HG02885 (cell line): ENCODE measurements around the gene GHRHR.

Experiments used
- ATAC-seq: cut with Tn5 transposase; IDR thresholded peaks from one replicate; pipeline ENCODE4 v1.9.1; 2021; ENCODE audit warnings: mild to moderate bottlenecking; ENCODE audit not compliant: unreplicated experiment, poor library complexity

Gene GHRHR

GRCh38 chr7:30963842-30964241, at the start of gene GHRHR:
GHRHR (plus strand) TSS chr7:30963953; CDS start chr7:30964069, 116 bp downstream.
- ATAC-seq, result no peak

- ATAC-seq, result no peak
These were observed 49.2 kb upstream of the GHRHR start for GRCh38 chr7:30914596-30914995.

GRCh38 chr7:30915005-30915601, 48.6 kb upstream of the GHRHR start:
- ATAC-seq, result no peak

GRCh38 chr7:30915751-30916150, 48.0 kb upstream of the GHRHR start:
- no peak for ATAC-seq

- ATAC-seq, result no peak
These were observed 47.5 kb upstream of the GHRHR start for GRCh38 chr7:30916255-30916654.

- ATAC-seq, result no peak
These were observed 47.0 kb upstream of the GHRHR start for GRCh38 chr7:30916767-30917166.

- no peak for ATAC-seq
These were observed 46.4 kb upstream of the GHRHR start for GRCh38 chr7:30917216-30917893.

- no peak for ATAC-seq
These were observed 45.1 kb upstream of the GHRHR start for GRCh38 chr7:30918676-30919075.

GRCh38 chr7:30920021-30920583, 43.7 kb upstream of the GHRHR start:
- no peak for ATAC-seq

- ATAC-seq, result no peak
These were observed 42.9 kb upstream of the GHRHR start for GRCh38 chr7:30920584-30921539.

- no peak for ATAC-seq
These were observed 42.0 kb upstream of the GHRHR start for GRCh38 chr7:30921540-30922401.

GRCh38 chr7:30922596-30922995, 41.2 kb upstream of the GHRHR start:
- ATAC-seq, result no peak

- no peak for ATAC-seq
These were observed 40.6 kb upstream of the GHRHR start for GRCh38 chr7:30923009-30923773.

GRCh38 chr7:30923774-30924413, 39.9 kb upstream of the GHRHR start:
- ATAC-seq, result no peak

GRCh38 chr7:30924624-30925023, 39.1 kb upstream of the GHRHR start:
- ATAC-seq, result no peak

GRCh38 chr7:30925117-30925516, 38.6 kb upstream of the GHRHR start:
- ATAC-seq, result no peak

GRCh38 chr7:30925913-30926312, 37.8 kb upstream of the GHRHR start:
- ATAC-seq, result no peak

- no peak for ATAC-seq
These were observed 37.4 kb upstream of the GHRHR start for GRCh38 chr7:30926313-30926712.

GRCh38 chr7:30927040-30927439, 36.7 kb upstream of the GHRHR start:
- no peak for ATAC-seq
